Stimulated activated naive B cell treated with anti-CD40 and anti-IgM and Interleukin-4, amounts not matched to agents 10 μg/mL and 1 μg/mL and 100 μg/mL, for 72 hours (primary cell): ENCODE measurements around the gene CIDEA.

Experiments
- ATAC-seq, 2 donors: fragments of 150-1000 bp; cut with Tn5 transposase; replicated peaks; 2 replicates each; pipeline ENCODE4 v1.10.0; 2021; ENCODE audit warnings: moderate library complexity in 1 of 2
- DNase-seq: peaks from one replicate; pipeline ENCODE4 v3.0.0; 2021
- H3K27ac Mint-ChIP-seq: one replicate; pipeline ENCODE4 v1.8.0; 2022; ENCODE audit warnings: mild to moderate bottlenecking, mixed read lengths
- H3K27me3 Mint-ChIP-seq, 2 donors: one replicate each; pipeline ENCODE4 v1.8.0; 2022; ENCODE audit warnings: mixed read lengths in 2 of 2
- H3K36me3 Mint-ChIP-seq, 2 donors: one replicate each; pipeline ENCODE4 v1.8.0; 2022; ENCODE audit warnings: mixed read lengths in 2 of 2, mild to moderate bottlenecking in 1 of 2
- H3K4me1 Mint-ChIP-seq, 2 donors: one replicate each; pipeline ENCODE4 v1.8.0; 2022; ENCODE audit warnings: mixed read lengths in 2 of 2, mild to moderate bottlenecking in 1 of 2
- H3K4me3 Mint-ChIP-seq, 2 donors: one replicate each; pipeline ENCODE4 v1.8.0; 2022; ENCODE audit warnings: mild to moderate bottlenecking in 2 of 2, mixed read lengths in 2 of 2, moderate library complexity in 1 of 2
- H3K9me3 Mint-ChIP-seq, 2 donors: one replicate each; pipeline ENCODE4 v1.8.0; 2022; ENCODE audit warnings: mixed read lengths in 2 of 2, mild to moderate bottlenecking in 1 of 2

The CIDEA gene

DNA sequence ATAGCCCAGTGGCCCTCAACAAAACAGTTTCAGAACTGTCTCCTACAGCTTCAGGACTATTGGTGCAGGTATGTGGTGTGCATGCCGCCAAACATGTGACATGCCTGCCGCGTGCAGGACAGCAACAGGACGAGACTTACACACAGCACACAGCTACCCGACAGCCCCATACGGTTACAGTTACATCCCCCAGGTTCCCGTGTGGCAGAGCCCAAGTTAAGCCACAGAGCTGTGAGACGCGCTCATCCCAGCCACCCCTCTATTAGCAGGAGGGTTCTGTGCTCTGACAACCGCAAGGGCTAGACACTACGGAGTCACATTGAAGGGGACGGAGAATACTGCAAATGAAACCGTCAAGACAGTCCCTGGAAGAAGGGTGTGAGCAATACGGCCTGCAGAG lies 37.5 kb downstream of the CIDEA start:
- H3K4me1 Mint-ChIP-seq: peaks cover 7 to 18% of the 10 kb centered on the region in 2 donors
- no peak overlapping the region for H3K4me3 Mint-ChIP-seq
- DNase-seq (no peak), ATAC-seq (no peak)
- H3K27ac Mint-ChIP-seq: no peak overlapping the region
- H3K27me3 Mint-ChIP-seq: peaks cover 35 to 62% of the 10 kb centered on the region in 2 donors
- no peaks in the 10 kb centered on the region for H3K9me3 Mint-ChIP-seq
- H3K36me3 Mint-ChIP-seq: no peaks in the 10 kb centered on the region

DNA sequence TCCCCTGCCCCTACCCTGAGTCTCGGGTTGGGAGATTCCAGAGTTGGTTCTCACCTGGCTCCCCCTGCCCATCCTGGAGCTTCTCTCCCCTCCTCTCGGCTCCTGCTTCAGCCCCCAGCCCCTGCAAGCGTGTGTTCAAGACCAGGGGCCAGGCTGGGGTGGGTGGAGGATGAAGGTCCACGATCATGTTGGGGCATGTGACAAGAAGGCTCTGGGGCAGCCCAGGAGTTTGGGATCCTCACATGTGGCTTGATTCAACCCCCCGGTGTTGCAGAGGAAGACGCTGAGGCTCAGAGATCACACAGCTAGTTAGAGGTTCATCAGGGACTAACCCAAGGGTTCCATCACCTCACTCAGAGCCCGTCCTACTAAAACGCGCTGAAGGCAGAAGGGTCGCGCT lies 39.7 kb downstream of the CIDEA start:
- ATAC-seq: no peak
- Mint-ChIP-seq H3K4me1 (peaks cover 0 to 1% of the 10 kb centered on the region in 2 donors), H3K9me3 (no peaks in the 10 kb centered on the region), H3K27me3 (peaks cover 21 to 47% of the 10 kb centered on the region in 2 donors), H3K36me3 (no peaks in the 10 kb centered on the region), H3K4me3 (no peak overlapping the region), H3K27ac (no peak overlapping the region)
- DNase-seq: no peak

DNA sequence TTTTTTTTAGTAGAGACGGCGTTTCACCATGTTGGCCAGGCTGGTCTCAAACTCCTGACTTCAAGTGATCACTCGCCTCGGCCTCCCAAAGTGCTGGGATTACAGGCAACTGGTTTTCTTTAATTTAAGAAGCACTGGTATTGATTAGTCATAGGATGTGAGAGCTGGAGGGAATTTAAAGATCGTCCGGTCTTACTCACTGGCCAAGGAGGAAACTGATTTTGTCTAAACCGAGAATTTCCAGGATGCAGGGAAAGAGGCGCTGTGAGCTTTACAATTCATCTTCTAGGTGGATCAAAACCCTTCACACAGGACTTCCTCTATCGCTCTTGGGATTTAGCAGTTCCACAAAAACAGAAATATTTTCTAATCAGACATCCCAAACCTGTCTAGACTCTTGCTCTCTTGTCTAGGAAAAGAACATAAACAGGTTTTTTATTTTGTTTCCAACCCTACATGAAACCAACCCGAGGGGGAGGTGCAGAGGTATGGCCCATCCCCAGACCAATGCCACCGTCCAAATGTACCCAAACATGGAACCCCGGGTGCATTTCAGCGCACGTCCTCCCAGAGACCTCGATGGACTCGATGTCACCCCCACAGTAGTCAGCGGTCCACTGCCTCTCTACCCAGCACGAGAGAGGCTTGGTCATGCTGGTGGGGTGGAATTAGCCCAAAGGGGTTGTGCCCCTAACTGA lies 41.4 kb downstream of the CIDEA start:
- ATAC-seq (no peak), DNase-seq (no peak)
- Mint-ChIP-seq H3K27ac (no peak overlapping the region), H3K4me1 (no peaks in the 10 kb centered on the region), H3K9me3 (no peaks in the 10 kb centered on the region), H3K27me3 (peaks cover 10 to 35% of the 10 kb centered on the region in 2 donors), H3K4me3 (no peak overlapping the region), H3K36me3 (no peaks in the 10 kb centered on the region)

DNA sequence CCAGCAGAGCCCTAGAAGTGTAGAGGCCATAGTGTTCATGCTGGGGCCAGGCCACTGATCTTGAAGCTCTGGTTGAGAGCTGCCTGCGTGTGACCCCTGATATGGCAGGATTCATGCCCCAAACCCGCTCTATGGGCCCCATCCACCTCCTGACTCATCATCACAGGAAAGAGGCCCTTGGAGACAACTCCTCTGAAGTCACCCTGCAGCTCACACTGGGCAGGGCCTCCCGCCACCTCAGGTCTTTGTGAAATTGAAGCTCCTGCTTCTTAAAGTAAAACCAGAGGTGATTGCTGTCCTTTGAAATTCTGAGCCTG lies 41.9 kb downstream of the CIDEA start:
- no peaks in the 10 kb centered on the region for H3K4me1 Mint-ChIP-seq
- H3K36me3 Mint-ChIP-seq: no peaks in the 10 kb centered on the region
- no peak overlapping the region for H3K27ac Mint-ChIP-seq
- no peak overlapping the region for H3K4me3 Mint-ChIP-seq
- DNase-seq (no peak), ATAC-seq (no peak)
- H3K27me3 Mint-ChIP-seq: peaks cover 10 to 40% of the 10 kb centered on the region in 2 donors
- H3K9me3 Mint-ChIP-seq: no peaks in the 10 kb centered on the region

DNA sequence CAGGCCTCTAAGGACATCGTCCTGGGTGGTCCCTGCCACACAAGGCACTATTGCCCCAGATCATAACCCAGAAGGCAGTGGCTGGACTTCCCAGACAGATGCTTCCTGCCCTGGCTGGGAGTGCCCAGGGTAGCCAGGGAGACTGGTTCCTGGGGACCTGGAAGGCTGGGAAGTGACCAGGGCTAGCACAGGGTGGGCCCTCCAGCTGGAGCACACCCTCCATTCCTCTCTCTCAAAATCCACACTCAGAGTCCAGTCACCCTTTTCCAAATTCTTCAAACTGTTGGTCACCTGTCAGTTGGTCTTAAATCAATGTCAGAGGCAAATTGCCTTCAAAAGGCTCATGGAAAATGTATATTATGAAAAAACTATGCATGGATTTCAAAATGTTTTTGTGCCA lies 42.3 kb downstream of the CIDEA start:
- ATAC-seq (no peak), DNase-seq (no peak)
- no peak overlapping the region for H3K4me3 Mint-ChIP-seq
- H3K4me1 Mint-ChIP-seq: no peaks in the 10 kb centered on the region
- H3K9me3 Mint-ChIP-seq: no peaks in the 10 kb centered on the region
- H3K36me3 Mint-ChIP-seq: no peaks in the 10 kb centered on the region
- H3K27me3 Mint-ChIP-seq: peaks cover 7 to 44% of the 10 kb centered on the region in 2 donors
- no peak overlapping the region for H3K27ac Mint-ChIP-seq

DNA sequence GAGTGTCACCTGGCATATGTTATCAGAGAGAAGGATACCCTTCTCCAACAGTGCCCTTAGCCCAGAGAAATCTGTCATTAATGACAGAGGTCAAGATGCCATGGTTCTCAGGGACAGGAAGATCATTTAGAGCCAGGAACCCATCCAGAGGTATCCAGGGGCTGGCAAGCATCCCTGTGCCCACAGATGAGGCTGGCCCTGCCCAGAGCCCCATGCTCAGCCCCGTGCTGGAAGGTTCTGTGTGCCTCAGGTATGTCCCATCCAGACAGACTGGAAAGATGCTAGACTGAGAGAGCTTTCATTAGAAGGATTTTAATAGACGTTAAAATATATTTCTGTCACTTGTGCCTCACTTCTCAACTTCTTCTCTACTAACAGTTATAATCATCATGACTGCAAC lies 45.7 kb downstream of the CIDEA start:
- H3K27me3 Mint-ChIP-seq: peaks cover 12 to 35% of the 10 kb centered on the region in 2 donors
- no peaks in the 10 kb centered on the region for H3K9me3 Mint-ChIP-seq
- H3K4me3 Mint-ChIP-seq: no peak overlapping the region
- no peak for DNase-seq
- no peaks in the 10 kb centered on the region for H3K4me1 Mint-ChIP-seq
- no peak overlapping the region for H3K27ac Mint-ChIP-seq
- no peak for ATAC-seq
- no peaks in the 10 kb centered on the region for H3K36me3 Mint-ChIP-seq

DNA sequence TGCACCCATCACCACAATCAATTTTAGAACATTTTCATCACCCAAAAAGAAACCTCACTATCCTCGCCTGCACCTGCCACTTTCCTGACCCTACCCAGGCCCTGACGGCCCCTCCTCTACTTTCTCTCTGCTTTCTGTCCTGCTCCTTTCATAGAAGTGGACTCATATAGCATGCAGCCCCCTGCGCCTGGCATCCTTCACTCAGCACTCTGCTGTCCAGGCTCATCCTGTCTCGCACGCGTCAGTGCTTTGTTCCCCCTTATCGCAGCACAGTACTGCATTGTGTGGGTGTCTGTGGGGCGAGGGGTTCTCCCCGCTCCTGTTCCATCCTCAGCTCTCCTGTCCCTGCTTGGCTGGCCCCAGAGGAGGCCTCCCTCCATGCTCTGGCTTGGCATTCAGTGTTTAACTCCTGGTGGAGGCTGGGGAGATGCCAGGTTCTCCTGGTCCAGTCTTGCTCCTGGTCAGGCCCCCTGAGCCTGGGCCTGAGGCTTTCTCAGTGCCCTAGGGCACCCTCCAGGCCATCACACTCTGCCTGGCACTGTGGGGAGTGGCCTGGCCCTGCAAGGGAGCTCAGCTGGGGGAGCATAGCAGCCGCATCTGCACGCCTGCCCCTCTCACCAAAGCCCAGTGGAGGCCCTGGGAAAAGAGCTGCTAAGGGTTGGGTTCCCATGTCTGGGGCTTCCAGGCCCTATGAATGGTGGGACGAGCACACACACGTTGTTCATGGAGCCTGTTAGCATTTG lies 47.3 kb downstream of the CIDEA start:
- H3K4me3 Mint-ChIP-seq: no peak overlapping the region
- no peaks in the 10 kb centered on the region for H3K36me3 Mint-ChIP-seq

DNA sequence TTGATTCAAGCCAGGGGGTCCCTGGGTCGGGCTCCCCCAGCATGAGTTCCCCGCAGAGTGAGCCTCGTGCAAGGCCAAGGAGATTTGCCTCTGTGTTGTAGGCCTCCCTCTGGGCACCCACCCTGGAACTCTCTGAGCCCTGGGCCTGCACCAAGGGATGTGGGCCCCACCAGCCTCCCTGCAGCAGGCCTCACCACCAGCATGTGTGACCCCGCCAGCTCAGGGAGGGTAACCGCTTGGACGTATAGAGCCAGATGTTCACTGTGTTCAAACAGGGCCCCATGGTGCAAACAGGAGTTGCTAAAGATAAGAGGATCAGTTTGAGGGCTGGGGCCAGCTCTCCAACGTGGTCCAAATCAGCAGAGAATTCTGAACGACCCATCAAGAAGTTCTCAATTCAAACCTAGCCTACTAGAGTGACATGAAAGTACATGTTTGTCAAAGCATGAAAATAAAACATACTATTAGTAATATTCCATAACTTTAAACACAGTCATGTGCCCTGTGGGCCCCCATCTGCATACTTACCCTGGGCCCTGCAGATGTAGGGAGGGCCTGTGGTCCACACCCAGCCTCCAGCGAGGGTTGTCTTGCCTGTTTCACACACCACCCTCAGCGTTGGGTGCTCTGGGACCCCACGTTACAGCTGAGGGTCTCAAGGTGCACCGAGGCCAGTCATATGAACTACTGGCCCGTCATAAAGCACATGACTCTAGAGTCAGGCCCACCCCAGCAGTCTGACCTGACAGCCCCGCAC lies 48.4 kb downstream of the CIDEA start:
- H3K27me3 Mint-ChIP-seq: peaks cover 20 to 32% of the 10 kb centered on the region in 2 donors
- H3K4me3 Mint-ChIP-seq: no peak overlapping the region
- no peak for ATAC-seq
- no peak for DNase-seq
- peaks cover 7 to 18% of the 10 kb centered on the region in 2 donors for H3K4me1 Mint-ChIP-seq
- H3K36me3 Mint-ChIP-seq: no peaks in the 10 kb centered on the region
- no peak overlapping the region for H3K27ac Mint-ChIP-seq
- H3K9me3 Mint-ChIP-seq: no peaks in the 10 kb centered on the region

More for the DNA sequence above, 47.3 kb downstream of the CIDEA start:
- ATAC-seq: no peak
- Mint-ChIP-seq H3K4me1 (peaks cover 1 to 7% of the 10 kb centered on the region in 2 donors), H3K9me3 (no peaks in the 10 kb centered on the region), H3K27me3 (peaks cover 24 to 25% of the 10 kb centered on the region in 2 donors), H3K27ac (no peak overlapping the region)
- DNase-seq: no peak

DNA sequence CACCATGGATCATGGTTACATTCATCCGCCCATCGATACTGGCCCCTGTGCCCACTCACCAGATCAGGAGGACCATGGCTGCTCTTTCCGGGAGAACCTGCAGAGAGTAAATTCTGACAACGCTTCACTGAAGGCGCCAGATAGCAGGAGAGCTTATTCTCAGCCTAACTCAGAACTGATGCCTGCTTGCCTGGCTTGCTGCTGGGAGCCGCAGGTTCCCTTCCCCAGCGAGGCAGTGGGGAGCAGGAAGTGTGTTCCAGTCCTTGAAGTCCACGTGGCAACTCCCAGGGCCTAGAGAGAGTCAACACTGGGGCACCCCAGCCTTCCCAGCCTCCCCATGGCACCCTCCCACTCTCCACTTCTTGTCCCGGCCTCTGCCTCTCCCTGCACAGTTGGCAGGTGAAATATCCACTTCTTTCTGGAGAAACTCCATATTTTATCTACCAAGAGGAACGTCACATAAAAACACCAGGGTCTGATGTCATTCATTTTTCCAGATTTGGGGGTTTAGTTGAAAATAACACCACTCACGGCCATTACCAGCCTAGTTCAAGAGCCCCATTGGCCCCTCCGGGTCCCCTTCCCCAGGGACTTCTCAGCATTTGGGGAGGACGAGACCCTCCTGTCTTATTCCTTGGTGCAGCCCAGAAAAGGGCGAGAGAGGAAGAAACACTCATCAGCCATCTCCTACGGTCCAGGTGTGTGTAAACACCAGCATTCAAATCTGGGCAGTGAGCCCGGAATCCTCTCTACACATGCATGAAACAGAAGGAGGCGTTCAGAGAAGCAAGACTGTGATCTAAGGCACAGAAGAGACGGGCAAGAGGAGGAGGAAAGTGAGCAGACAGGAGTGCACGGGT lies 50.4 kb downstream of the CIDEA start:
- ATAC-seq (no peak), DNase-seq (no peak)
- H3K27me3 Mint-ChIP-seq: peaks cover 20 to 31% of the 10 kb centered on the region in 2 donors
- H3K9me3 Mint-ChIP-seq: no peaks in the 10 kb centered on the region
- peaks cover 12 to 26% of the 10 kb centered on the region in 2 donors for H3K4me1 Mint-ChIP-seq
- no peak overlapping the region for H3K27ac Mint-ChIP-seq
- H3K4me3 Mint-ChIP-seq: no peak overlapping the region
- peaks cover 1 to 3% of the 10 kb centered on the region in 2 donors for H3K36me3 Mint-ChIP-seq

DNA sequence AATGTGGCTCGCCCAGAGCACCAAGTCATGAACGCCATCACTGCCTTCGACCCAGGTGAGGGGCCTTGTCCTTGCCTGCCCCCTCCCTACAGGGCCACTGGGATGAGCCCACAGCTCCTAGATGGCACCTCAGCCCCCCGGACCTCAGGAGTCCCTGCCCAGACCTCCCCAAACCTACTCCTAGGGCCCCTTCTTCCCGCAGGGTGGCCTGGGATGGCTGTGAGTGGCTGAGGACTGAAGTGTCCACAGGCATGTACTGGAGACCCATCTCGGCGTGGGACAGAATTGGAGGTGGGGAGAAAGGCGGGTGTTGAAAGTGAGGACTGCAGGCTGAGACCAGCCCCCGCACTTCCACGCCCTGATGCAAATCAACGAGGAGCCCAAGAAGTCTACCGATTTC lies 51.0 kb downstream of the CIDEA start:
- no peak overlapping the region for H3K27ac Mint-ChIP-seq
- H3K4me3 Mint-ChIP-seq: no peak overlapping the region
- ATAC-seq (no peak), DNase-seq (no peak)
- peaks cover 7 to 8% of the 10 kb centered on the region in 2 donors for H3K36me3 Mint-ChIP-seq
- peaks cover 15 to 31% of the 10 kb centered on the region in 2 donors for H3K4me1 Mint-ChIP-seq
- H3K27me3 Mint-ChIP-seq: peaks cover 20 to 28% of the 10 kb centered on the region in 2 donors
- H3K9me3 Mint-ChIP-seq: no peaks in the 10 kb centered on the region

DNA sequence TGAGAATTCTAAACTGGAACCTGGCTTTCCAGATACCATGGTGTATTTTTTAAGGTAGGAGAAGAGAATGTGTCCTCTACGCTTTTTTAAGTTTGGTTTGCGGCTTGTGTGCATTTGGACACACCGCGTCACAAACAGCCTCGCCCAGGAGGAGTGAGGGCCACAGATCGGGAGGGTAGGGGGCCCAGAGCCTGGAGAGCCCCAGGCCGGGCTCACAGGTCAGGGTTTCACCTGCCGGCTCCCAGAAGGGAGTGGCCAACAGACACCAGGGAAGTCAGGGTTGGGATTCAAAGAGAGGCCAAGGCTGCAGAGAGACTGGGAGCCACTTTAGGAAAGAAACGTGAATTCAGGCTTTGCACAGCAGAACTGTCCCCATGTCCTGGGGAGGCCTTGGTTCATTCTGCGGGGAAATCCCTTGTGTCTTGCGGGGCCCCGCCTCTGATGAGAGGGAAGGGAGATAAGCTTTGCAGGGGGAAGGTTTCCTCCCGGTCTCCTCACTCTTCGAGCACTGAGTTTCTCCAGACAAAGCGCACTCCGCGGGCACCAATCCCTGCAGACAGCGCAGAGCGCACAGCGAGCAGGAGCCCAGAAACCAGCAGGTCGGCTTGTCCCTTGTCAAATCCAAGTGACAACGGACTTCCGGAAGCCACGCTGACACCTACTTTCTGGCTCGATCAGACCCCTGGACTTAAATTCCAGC lies 51.9 kb downstream of the CIDEA start:
- Mint-ChIP-seq H3K27me3 (peaks cover 13 to 28% of the 10 kb centered on the region in 2 donors), H3K27ac (no peak overlapping the region), H3K36me3 (peaks cover 11 to 12% of the 10 kb centered on the region in 2 donors), H3K4me1 (peaks cover 17 to 31% of the 10 kb centered on the region in 2 donors), H3K9me3 (no peaks in the 10 kb centered on the region), H3K4me3 (peak overlapping the region in 1 of 2 donors; percentile 87)
- DNase-seq (no peak), ATAC-seq (no peak)

DNA sequence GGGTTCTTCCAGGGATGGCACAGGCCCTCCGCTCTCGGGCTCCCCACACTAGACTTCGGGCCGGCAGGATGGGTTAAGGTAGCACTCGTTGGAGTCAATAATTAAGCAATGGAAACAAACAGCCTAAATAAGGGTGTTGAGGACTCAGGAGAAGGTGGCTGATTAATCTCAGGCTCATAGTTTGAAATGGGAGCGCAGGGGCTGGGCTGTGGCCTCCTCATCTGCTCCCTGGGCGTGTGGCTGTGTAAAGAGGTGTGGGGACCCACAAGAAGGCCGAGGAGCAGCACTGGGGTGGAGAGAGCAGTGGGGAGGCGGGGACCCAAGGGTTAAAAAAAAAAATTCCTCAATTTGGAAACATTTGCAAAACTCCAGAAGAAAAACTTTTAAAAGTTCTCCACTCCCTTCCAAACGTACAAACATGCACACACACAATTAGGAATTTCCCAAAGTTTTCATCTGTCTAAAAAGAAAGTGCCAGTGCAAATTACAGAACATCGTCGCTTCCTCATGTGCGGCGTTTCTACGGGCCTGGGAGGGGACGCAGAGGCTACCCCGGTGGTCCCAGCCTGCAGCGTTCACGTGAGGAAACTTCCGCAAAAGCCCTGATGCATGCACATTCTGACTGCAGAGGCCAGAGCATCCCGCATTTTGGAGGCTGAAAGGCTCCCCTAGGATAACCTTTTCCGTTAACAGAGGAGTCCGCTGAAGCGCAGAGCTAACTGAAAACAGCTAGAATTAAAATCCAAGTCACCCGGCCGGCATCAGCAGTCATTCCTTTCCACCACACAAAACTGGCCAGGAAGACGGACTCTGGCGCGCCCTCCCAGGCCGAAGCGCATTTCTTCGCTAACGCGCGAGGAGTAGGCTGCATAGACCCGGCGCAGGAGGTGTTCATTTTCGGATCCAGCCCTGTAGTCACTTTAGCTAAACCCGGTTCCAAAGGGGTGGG lies 52.9 kb downstream of the CIDEA start:
- H3K4me3 Mint-ChIP-seq: peak overlapping the region; percentile 86 to 87
- peak overlapping the region; percentile 87 for H3K27ac Mint-ChIP-seq
- ATAC-seq (peak; percentile 22 to 32), DNase-seq (no peak)
- peaks cover 9 to 28% of the 10 kb centered on the region in 2 donors for H3K27me3 Mint-ChIP-seq
- H3K9me3 Mint-ChIP-seq: no peaks in the 10 kb centered on the region
- H3K36me3 Mint-ChIP-seq: peaks cover 20 to 21% of the 10 kb centered on the region in 2 donors
- H3K4me1 Mint-ChIP-seq: peaks cover 17 to 31% of the 10 kb centered on the region in 2 donors
